ENCODE measurements around the gene HYAL1.
A peak's percentile ranks its signal among the peaks of the same experiment; 100 is the strongest.

HYAL1 gene

DNA sequence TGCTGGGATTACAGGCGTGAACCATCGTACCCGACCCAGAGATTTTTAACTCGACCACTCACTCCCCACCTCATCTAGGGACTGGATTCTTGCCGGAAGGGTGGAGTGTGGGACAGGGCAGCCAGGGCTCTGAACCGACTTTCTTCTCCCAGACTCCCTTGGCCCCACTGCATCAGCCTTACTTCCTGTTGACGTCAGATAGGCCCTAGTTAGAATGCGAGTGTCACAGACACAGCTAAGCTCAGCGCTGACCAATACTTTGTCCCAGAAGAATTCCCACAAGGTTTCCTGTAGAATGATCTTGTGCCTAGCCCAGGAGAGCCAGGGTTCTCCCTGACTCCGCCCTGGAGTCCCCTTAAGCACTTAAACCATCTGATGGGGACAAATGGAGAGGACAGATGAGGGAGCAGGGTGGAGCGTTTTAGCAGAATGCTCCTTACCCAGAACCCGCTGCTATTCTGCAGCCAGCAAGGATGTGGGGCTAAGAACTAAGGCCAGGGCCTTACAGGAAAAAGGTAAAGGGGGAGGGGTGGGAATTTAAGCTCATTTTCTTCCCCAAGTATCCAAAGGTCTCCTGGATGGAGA lies 30.5 kb upstream of the HYAL1 start:
- H3K4me3 ChIP-seq (ENCODE audit: low read depth, low read length): no peak overlapping the region
- TF ChIP-seq CTCF (IDR thresholded peaks at IDR 0.05; ENCODE audit: low read depth, low read length): no peak

GRCh38 chr3:50331364-50331907 lies 28.1 kb upstream of the HYAL1 start:
- no peak overlapping the region for H3K4me3 ChIP-seq (ENCODE audit: low read depth, low read length)
- no peak for TF ChIP-seq CTCF (IDR thresholded peaks at IDR 0.05; ENCODE audit: low read depth, low read length)

DNA sequence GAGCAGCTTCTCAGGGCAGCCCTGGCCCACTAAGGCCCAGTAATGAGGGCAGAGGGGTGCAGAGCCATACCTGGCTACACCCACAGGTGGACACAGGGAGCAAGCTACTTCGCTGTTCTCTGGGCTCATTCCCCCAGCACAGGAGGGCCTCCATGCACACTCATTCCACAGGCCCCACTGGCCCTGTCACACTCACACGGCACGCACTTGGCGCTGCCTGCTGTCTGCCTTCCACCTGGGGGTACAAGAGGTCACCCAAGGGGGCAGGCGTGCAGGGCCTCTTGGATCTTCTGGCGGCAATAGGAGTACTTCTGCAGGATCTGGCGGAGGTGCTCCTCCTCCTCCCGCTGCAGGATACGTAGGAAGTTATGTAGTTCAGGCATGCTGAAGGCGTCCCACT lies 27.0 kb upstream of the HYAL1 start:
- no peak overlapping the region for H3K4me3 ChIP-seq (ENCODE audit: low read depth, low read length)
- TF ChIP-seq CTCF (IDR thresholded peaks at IDR 0.05; ENCODE audit: low read depth, low read length): no peak

GRCh38 chr3:50327943-50328691 lies 24.7 kb upstream of the HYAL1 start, which contains the start of gene TUSC2:
TUSC2 (minus strand) TSS chr3:50328223; CDS start chr3:50328099, 124 bp downstream.
- no peak for TF ChIP-seq CTCF (IDR thresholded peaks at IDR 0.05; ENCODE audit: low read depth, low read length)
- H3K4me3 ChIP-seq (ENCODE audit: low read depth, low read length): peak within 1 kb of the TSS; percentile 94

GRCh38 chr3:50327129-50327528 lies 23.8 kb upstream of the HYAL1 start:
- no peak for TF ChIP-seq CTCF (IDR thresholded peaks at IDR 0.05; ENCODE audit: low read depth, low read length)
- peak overlapping the region; percentile 94 for H3K4me3 ChIP-seq (ENCODE audit: low read depth, low read length)

DNA sequence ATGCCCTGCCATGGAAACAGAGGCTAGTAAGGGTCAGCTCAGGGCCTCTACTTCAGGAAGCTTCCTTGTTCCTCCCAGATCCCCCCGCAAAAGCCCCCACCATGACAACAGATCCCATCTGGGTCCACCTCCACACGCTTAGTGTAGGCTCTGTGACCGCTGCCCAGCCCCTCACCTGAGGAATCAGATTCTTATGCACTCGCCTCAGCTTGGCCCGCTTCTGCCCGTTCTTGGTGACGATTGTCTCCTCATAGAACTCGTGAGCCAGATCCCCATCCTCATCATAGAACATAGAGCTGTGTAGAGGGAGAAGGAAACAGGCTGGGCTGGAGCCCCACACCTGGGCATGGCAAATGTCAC lies 22.8 kb upstream of the HYAL1 start:
- H3K4me3 ChIP-seq (ENCODE audit: low read depth, low read length): no peak overlapping the region
- TF ChIP-seq CTCF (IDR thresholded peaks at IDR 0.05; ENCODE audit: low read depth, low read length): no peak

- no peak overlapping the region for H3K4me3 ChIP-seq (ENCODE audit: low read depth, low read length)
- TF ChIP-seq CTCF (IDR thresholded peaks at IDR 0.05; ENCODE audit: low read depth, low read length): no peak
Measured at GRCh38 chr3:50325497-50326181, 22.3 kb upstream of the HYAL1 start.

All from WI38 (cell line).